Left lung (tissue), 10 donors: ENCODE data around the gene PIP4K2A. TPM values are rescaled to one million over a fixed set of nuclear protein-coding genes. Genes with fewer than 3 reads are reported as not detected.
"Not testable (repeated sequence)": the region's sequence is repeated elsewhere in the genome, so short reads cannot be mapped to it uniquely, and the experiment has no call there.

ENCODE experiments used
- ATAC-seq: fragments of 200-7000 bp; cut with Tn5 transposase; one replicate; pipeline ENCODE4 v1.9.1; 2020; ENCODE audit warnings: moderate library complexity
- DNase-seq, 4 donors: peaks; one replicate each; pipeline ENCODE4 v3.0.0-alpha.2; 2013 to 2020
- H3K27ac ChIP-seq, 2 donors: fragments of 200-600 bp; sonication (generic) in 1 of 2; one replicate each; pipeline versions ENCODE4 v1.5.0 to v1.8.0; 2020 to 2021
- H3K27me3 ChIP-seq, 2 donors: fragments of 200-600 bp; sonication (generic) in 1 of 2; one replicate each; pipeline versions ENCODE4 v1.5.0 to v1.8.0; 2020 to 2021
- H3K36me3 ChIP-seq, 2 donors: fragments of 200-600 bp; sonication (generic) in 1 of 2; one replicate each; pipeline versions ENCODE4 v1.5.0 to v1.8.0; 2020 to 2021
- H3K4me1 ChIP-seq, 2 donors: fragments of 200-600 bp; one replicate each; pipeline ENCODE4 v1.8.0; 2021
- H3K4me3 ChIP-seq, 2 donors: fragments of 200-600 bp; sonication (generic) in 1 of 2; one replicate each; pipeline versions ENCODE4 v1.5.0 to v1.8.0; 2020 to 2021; ENCODE audit warnings: mild to moderate bottlenecking in 1 of 2
- H3K9me3 ChIP-seq, 2 donors: fragments of 200-600 bp; sonication (generic) in 1 of 2; one replicate each; pipeline versions ENCODE4 v1.5.0 to v1.8.0; 2020 to 2021
- intact Hi-C, 2 donors: fragments of 100-400 bp; cut with DNase I; formaldehyde crosslinking; loops; one replicate each; pipeline versions ENCODE4 v1.11.2 to v1.14.2; 2022
- polyA plus RNA-seq, 6 donors: library from polyadenylated mRNA; unstranded; fragments of 120-200 nt; gene quantifications; one replicate each; pipeline ENCODE4 v1.2.1, GENCODE V29; 2013; ENCODE audit not compliant: insufficient read length in 6 of 6
- total RNA-seq, 2 donors: library from RNA; stranded (reverse); fragmentation: NEBNext Ultra II Directional; extraction: Animal tissue kit (Norgen Biotek cat#: 25700); gene quantifications; one replicate each; pipeline ENCODE4 v1.2.1, GENCODE V29; 2021
- TF ChIP-seq, protein P1 (sequence below), 2 donors: fragments of 200-600 bp; sonication (generic) in 1 of 2; IDR thresholded peaks; one replicate each; pipeline versions ENCODE4 v1.5.0 to v1.8.0; 2021; ENCODE audit warnings: antibody characterized with exemption in 2 of 2
- donor health status: DM: no; HTN: yes; CAD: no.
- donor health status: DM: no; HTN: no; CAD: no.

The PIP4K2A gene
- total and polyA plus RNA-seq, 8 donors = 24.9 to 53.8 (median 29.5) TPM

DNA sequence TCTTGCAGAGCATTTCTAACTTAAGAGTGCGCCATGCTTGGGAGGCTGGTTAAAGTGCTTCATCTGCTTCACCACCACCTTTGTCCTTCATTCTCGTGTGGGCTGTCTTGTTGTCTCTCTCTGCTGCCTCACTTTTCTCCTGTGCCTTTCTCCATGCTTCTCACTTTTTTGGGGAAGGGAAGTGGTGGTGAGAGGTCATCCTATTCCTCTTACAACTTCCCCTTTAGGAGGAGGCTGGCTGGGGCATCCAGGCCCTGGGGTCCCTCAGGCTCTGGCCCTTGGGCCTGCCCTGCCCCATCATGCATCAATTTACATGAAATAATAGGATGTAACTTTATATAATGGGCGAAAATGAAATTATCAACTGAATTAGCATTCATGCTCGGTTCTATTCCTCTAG is 39.9 kb upstream of the PIP4K2A start:
- Histone ChIP-seq H3K9me3 (no peaks in the 10 kb centered on the region), H3K27me3 (no peaks in the 10 kb centered on the region), H3K36me3 (no peaks in the 10 kb centered on the region), H3K4me1 (peaks cover 0 to 5% of the 10 kb centered on the region in 2 donors), H3K4me3 (no peak overlapping the region), H3K27ac (no peak overlapping the region)
- intact Hi-C loops = no loop called here
- DNase-seq = no peak
- ATAC-seq = peak; percentile 32
- TF ChIP-seq, protein P1, sequence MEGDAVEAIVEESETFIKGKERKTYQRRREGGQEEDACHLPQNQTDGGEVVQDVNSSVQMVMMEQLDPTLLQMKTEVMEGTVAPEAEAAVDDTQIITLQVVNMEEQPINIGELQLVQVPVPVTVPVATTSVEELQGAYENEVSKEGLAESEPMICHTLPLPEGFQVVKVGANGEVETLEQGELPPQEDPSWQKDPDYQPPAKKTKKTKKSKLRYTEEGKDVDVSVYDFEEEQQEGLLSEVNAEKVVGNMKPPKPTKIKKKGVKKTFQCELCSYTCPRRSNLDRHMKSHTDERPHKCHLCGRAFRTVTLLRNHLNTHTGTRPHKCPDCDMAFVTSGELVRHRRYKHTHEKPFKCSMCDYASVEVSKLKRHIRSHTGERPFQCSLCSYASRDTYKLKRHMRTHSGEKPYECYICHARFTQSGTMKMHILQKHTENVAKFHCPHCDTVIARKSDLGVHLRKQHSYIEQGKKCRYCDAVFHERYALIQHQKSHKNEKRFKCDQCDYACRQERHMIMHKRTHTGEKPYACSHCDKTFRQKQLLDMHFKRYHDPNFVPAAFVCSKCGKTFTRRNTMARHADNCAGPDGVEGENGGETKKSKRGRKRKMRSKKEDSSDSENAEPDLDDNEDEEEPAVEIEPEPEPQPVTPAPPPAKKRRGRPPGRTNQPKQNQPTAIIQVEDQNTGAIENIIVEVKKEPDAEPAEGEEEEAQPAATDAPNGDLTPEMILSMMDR (IDR thresholded peaks at IDR 0.05) = no peak

DNA sequence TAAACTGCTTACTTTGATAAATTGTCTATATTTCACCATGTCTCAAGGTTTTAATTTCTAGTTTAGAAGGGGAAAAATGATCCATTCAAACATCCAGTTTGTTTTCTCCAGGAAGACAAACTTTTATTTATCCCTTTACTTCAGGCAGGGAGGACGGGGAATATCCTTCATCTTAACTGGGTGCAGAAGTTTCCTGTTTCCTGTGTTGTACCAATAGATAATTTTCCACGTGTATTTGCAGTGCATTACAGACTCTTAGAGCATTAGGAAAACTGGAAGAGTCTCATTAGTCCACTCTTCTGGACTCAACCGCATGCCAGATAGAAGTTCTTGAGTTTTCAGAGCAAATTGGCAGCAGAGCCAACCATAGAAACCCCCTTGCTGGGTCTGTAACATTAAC is 39.4 kb upstream of the PIP4K2A start:
- DNase-seq (no peak), ATAC-seq (no peak)
- intact Hi-C loops = no loop called here
- H3K9me3 ChIP-seq = no peaks in the 10 kb centered on the region
- H3K36me3 ChIP-seq = no peaks in the 10 kb centered on the region
- TF ChIP-seq, protein P1 (IDR thresholded peaks at IDR 0.05) = no peak
- H3K4me1 ChIP-seq = peaks cover 0 to 5% of the 10 kb centered on the region in 2 donors
- no peaks in the 10 kb centered on the region for H3K27me3 ChIP-seq
- no peak overlapping the region for H3K4me3 ChIP-seq
- H3K27ac ChIP-seq = no peak overlapping the region

DNA sequence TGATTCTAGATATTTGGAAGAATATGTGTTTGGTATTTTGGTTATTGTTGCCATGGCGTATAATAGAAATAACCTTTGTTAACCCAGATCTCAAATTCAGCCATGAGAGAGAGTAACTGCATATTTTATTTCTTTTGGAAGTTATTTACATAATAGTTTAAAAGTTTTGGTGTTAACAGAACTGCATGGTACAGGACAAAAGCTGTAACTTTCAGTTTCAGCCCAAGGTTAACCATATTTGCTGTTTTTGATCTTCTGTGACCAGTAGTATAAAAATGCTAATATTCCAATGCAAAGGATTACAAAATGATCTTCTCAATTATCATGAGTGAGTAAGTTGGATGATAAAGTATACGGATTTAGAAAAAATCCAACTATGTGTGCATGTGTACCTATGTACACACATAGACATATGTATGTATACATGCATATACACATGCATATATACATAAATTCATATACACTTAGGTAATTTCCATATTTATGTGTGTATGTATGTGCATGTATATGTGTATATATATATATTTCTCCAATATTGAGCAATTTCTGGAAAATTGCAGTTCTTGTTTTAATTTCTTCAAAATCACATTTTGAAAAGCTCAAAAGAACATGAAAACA is 38.0 kb upstream of the PIP4K2A start:
- intact Hi-C loops = no loop called here
- H3K4me1 ChIP-seq = peaks cover 0 to 5% of the 10 kb centered on the region in 2 donors
- no peaks in the 10 kb centered on the region for H3K36me3 ChIP-seq
- DNase-seq (no peak), ATAC-seq (no peak)
- H3K4me3 ChIP-seq = no peak overlapping the region
- H3K27me3 ChIP-seq = no peaks in the 10 kb centered on the region
- H3K27ac ChIP-seq = no peak overlapping the region
- H3K9me3 ChIP-seq = no peaks in the 10 kb centered on the region
- TF ChIP-seq, protein P1 (IDR thresholded peaks at IDR 0.05) = no peak

DNA sequence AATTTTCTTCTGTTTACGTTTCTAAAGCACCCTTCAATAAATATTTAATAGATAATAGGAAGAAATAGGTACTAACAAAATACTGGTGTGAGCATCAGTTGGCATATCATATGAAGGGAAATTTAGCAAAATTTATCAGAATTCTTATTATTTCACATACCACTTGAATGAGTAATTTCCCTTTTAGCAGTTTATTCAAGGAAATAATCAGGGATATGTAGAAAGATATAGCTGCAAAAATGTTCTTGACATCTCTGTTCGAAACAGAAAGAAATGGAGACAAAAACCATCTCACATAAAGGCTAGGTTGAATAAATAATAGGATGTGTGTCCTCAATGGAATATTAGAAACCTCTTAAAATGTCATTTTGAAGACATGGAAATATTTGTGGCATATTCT is 35.8 kb upstream of the PIP4K2A start:
- Histone ChIP-seq H3K27ac (no peak overlapping the region), H3K4me1 (peaks cover 0 to 5% of the 10 kb centered on the region in 2 donors), H3K36me3 (no peaks in the 10 kb centered on the region), H3K4me3 (no peak overlapping the region), H3K27me3 (no peaks in the 10 kb centered on the region), H3K9me3 (no peaks in the 10 kb centered on the region)
- intact Hi-C loops = no loop called here
- ATAC-seq (no peak), DNase-seq (no peak)
- TF ChIP-seq, protein P1 (IDR thresholded peaks at IDR 0.05) = no peak

DNA sequence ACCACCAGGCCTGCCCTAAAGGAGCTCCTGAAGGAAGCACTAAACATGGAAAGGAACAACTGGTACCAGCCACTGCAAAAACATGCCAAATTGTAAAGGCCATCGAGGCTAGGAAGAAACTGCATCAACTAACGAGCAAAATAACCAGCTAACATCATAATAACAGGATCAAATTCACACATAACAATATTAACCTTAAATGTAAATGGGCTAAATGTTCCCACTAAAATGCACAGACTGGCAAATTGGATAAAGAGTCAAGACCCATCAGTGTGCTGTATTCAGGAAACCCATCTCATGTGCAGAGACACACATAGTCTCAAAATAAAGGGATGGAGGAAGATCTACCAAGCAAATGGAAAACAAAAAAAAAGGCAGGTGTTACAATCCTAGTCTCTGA is 30.5 kb upstream of the PIP4K2A start:
- H3K27ac ChIP-seq, DNase-seq, H3K27me3 ChIP-seq, intact Hi-C loops, H3K4me3 ChIP-seq, H3K4me1 ChIP-seq, H3K9me3 ChIP-seq, H3K36me3 ChIP-seq, ATAC-seq: not testable (repeated sequence)

DNA sequence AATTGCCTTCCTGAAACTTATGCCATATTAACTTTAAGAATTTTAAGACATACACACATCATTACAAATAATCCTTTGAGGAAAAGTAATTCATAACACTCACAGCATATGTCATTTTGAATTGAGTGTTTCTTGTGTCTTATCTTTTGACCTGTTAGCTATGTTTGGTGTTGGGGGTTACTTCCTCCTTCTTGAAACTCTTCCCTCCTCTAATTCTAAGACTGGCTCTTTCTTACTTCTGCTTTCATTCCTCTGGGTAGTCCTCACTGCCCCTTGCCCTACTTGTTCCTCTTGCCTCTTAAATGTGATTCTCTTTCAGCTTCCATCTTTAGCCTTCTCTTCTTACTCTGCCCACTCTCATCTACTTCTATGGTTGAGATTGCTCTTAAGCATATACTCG is 28.3 kb upstream of the PIP4K2A start:
- ATAC-seq (peak; percentile 65), DNase-seq (no peak)
- H3K36me3 ChIP-seq = no peaks in the 10 kb centered on the region
- no peaks in the 10 kb centered on the region for H3K27me3 ChIP-seq
- H3K4me1 ChIP-seq = peaks cover 0 to 7% of the 10 kb centered on the region in 2 donors
- H3K4me3 ChIP-seq = no peak overlapping the region
- TF ChIP-seq, protein P1 (IDR thresholded peaks at IDR 0.05) = no peak
- H3K27ac ChIP-seq = peak overlapping the region in 1 of 2 donors; percentile 28
- intact Hi-C loops = no loop called here
- H3K9me3 ChIP-seq = no peaks in the 10 kb centered on the region

DNA sequence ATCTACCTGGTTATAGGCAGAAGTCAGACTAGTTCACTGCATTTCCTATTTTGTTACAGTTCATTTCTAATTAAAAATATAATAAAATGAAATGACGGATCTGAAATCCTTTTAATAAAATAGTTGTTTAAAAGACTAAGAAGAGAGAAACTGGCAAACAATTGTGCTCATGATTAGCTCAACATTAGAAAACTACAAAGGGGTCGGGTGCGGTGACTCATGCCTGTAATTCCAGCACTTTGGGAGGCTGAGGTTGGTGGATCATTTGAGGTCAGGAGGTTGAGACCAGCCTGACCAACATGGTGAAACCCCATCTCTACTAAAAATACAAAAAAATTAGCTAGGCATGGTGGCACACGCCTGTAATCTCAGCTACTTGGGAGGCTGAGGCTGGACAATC is 27.3 kb upstream of the PIP4K2A start:
- H3K36me3 ChIP-seq, intact Hi-C loops, H3K27me3 ChIP-seq: not testable (repeated sequence)

More for the DNA sequence above, 27.3 kb upstream of the PIP4K2A start:
- H3K27ac ChIP-seq, H3K4me3 ChIP-seq, DNase-seq, H3K9me3 ChIP-seq, H3K4me1 ChIP-seq, ATAC-seq: not testable (repeated sequence)
